ENCODE results near the gene HMGCL.

DNA sequence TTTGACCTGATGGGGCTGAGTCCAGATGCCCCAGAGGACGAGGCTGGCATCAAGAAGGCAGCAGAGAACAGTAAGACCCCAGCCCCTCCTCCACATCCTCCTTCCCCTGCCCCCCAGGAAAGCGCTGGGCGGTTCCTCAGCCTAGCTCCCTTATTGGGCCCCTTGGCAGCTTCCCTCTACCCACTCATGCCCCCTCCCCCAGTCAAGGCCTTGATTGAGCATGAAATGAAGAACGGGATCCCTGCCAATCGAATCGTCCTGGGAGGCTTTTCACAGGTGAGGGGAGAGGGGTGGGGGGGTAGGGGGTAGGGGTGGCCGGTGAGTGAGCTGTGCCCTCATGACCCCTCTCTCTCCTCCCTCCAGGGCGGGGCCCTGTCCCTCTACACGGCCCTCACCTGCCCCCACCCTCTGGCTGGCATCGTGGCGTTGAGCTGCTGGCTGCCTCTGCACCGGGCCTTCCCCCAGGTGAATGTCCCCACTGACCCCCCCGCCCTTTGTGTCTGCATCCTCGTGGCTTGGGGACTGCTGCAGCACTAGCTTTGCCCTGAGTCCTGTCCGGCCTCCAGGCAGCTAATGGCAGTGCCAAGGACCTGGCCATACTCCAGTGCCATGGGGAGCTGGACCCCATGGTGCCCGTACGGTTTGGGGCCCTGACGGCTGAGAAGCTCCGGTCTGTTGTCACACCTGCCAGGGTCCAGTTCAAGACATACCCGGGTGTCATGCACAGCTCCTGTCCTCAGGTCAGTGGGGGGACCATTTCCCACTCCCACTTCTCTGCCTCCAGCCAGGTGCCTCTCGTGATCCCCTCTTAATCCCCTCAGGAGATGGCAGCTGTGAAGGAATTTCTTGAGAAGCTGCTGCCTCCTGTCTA, 31.1 kb downstream of the HMGCL start:
- no peak for TF ChIP-seq POLR2AphosphoS5 (IDR thresholded peaks at IDR 0.05; ENCODE audit: insufficient read depth in 1 of 2, low read depth in 1 of 2)
- TF ChIP-seq, protein P1, sequence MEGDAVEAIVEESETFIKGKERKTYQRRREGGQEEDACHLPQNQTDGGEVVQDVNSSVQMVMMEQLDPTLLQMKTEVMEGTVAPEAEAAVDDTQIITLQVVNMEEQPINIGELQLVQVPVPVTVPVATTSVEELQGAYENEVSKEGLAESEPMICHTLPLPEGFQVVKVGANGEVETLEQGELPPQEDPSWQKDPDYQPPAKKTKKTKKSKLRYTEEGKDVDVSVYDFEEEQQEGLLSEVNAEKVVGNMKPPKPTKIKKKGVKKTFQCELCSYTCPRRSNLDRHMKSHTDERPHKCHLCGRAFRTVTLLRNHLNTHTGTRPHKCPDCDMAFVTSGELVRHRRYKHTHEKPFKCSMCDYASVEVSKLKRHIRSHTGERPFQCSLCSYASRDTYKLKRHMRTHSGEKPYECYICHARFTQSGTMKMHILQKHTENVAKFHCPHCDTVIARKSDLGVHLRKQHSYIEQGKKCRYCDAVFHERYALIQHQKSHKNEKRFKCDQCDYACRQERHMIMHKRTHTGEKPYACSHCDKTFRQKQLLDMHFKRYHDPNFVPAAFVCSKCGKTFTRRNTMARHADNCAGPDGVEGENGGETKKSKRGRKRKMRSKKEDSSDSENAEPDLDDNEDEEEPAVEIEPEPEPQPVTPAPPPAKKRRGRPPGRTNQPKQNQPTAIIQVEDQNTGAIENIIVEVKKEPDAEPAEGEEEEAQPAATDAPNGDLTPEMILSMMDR (IDR thresholded peaks at IDR 0.05) = no peak
- no peak for TF ChIP-seq POLR2A (IDR thresholded peaks at IDR 0.05)
